NCI-H446 (cell line): ENCODE data around the gene CRTAP.
A peak's percentile ranks its signal among the peaks of the same experiment; 100 is the strongest.
"Not testable (repeated sequence)": the region's sequence is repeated elsewhere in the genome, so short reads cannot be mapped to it uniquely, and the experiment has no call there.

Experiments
- DNase-seq, 2 experiments: peaks; one replicate each; lab custom pipeline; 2025; lab: John Stamatoyannopoulos, UW

Gene CRTAP

GRCh38 chr3:33113772-33114621, at the start of gene CRTAP:
CRTAP (plus strand) TSS chr3:33114014; CDS start chr3:33114078, 64 bp downstream.
- DNase-seq = peak; percentile 65 to 91

GRCh38 chr3:33064929-33065328, 48.9 kb upstream of the CRTAP start:
- DNase-seq = no peak

GRCh38 chr3:33067484-33067883, 46.3 kb upstream of the CRTAP start:
- DNase-seq = no peak

- DNase-seq = not testable (repeated sequence)
Observed at GRCh38 chr3:33069862-33070261, 44.0 kb upstream of the CRTAP start.

- DNase-seq = no peak
Observed at GRCh38 chr3:33071181-33071580, 42.6 kb upstream of the CRTAP start.

- no peak for DNase-seq
Observed at GRCh38 chr3:33071946-33072345, 41.9 kb upstream of the CRTAP start.

GRCh38 chr3:33074217-33075067, 39.4 kb upstream of the CRTAP start:
- DNase-seq = peak; percentile 22 to 59

GRCh38 chr3:33075995-33076394, 37.8 kb upstream of the CRTAP start:
- DNase-seq = no peak

- no peak for DNase-seq
Observed at GRCh38 chr3:33076952-33077351, 36.9 kb upstream of the CRTAP start.

- no peak for DNase-seq
Observed at GRCh38 chr3:33077976-33078375, 35.8 kb upstream of the CRTAP start.

- DNase-seq = not testable (repeated sequence)
Observed at GRCh38 chr3:33079813-33080212, 34.0 kb upstream of the CRTAP start.

- no peak for DNase-seq
Observed at GRCh38 chr3:33081812-33082211, 32.0 kb upstream of the CRTAP start.

GRCh38 chr3:33083958-33084357, 29.9 kb upstream of the CRTAP start:
- no peak for DNase-seq

- no peak for DNase-seq
Observed at GRCh38 chr3:33088691-33089090, 25.1 kb upstream of the CRTAP start.

- DNase-seq = no peak
Observed at GRCh38 chr3:33089515-33089914, 24.3 kb upstream of the CRTAP start.

- no peak for DNase-seq
Observed at GRCh38 chr3:33091746-33092145, 22.1 kb upstream of the CRTAP start.

GRCh38 chr3:33092496-33093254, 21.1 kb upstream of the CRTAP start:
- DNase-seq = no peak

- DNase-seq = no peak
Observed at GRCh38 chr3:33093847-33094246, 20.0 kb upstream of the CRTAP start.

GRCh38 chr3:33095436-33095835, 18.4 kb upstream of the CRTAP start:
- no peak for DNase-seq

- no peak for DNase-seq
Observed at GRCh38 chr3:33096093-33096868, 17.5 kb upstream of the CRTAP start.

GRCh38 chr3:33099109-33099645, 14.6 kb upstream of the CRTAP start:
- no peak for DNase-seq
